Breast epithelium (tissue), 3 donors: Measurements from ENCODE around the gene CRCP.

Source experiments
- CTCF ChIP-seq, 3 donors: fragments of 450-650 bp; IDR thresholded peaks; one replicate each; pipeline ENCODE4 v1.5.1; 2016 to 2017; ENCODE audit warnings: antibody characterized with exemption in 3 of 3, mild to moderate bottlenecking in 3 of 3, moderate library complexity in 3 of 3
- POLR2A ChIP-seq: fragments of 450-650 bp; IDR thresholded peaks from one replicate; pipeline ENCODE4 v1.6.1; 2016; ENCODE audit warnings: antibody characterized with exemption, mild to moderate bottlenecking, moderate library complexity
- POLR2AphosphoS5 ChIP-seq, 3 donors: sonication (generic); formaldehyde crosslinking; IDR thresholded peaks; one replicate each; pipeline ENCODE4 v1.6.1; 2017; ENCODE audit warnings: antibody characterized with exemption in 3 of 3

DNA sequence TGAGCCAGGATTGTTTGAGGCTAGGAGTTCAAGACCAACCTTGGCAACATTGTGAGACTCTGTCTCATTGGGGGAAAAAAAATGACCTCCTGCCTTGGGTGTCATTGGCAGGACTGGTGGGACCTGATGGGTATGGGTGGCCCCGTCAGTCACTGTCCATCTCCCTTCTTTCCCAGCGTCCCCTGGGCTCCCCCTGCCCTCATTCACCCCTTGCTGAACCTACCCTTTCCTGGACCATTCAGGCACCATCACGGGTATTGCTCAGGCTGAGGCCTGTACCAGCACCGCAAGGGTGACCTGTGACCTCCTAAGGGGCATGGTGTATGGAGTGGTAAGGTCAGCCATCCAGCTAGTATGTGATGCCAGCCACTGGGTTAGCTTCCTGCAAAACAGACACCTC lies 19.6 kb upstream of the CRCP start:
- no peak for TF ChIP-seq CTCF (IDR thresholded peaks at IDR 0.05)
- no peak for TF ChIP-seq POLR2AphosphoS5 (IDR thresholded peaks at IDR 0.05)
- no peak for TF ChIP-seq POLR2A
